Neural cell (in vitro differentiated cells): Measurements from ENCODE around the gene WDR11. TPM values are rescaled to one million over a fixed set of nuclear protein-coding genes. Genes with fewer than 3 reads are reported as not detected.

Source experiments
- H2AFZ ChIP-seq: fragments of 200-600, 300-800 bp; sonication (generic), shearing (Covaris generic); 2 replicates; pipeline ENCODE4 v1.6.0; 2014; ENCODE audit warnings: low read depth, mild to moderate bottlenecking, antibody characterized with exemption, low read length, moderate library complexity
- H3F3A ChIP-seq: fragments of 200-600 bp; shearing (Covaris generic); 2 replicates; pipeline ENCODE4 v1.6.1; 2016; ENCODE audit warnings: mild to moderate bottlenecking, moderate library complexity, mixed read lengths, antibody characterized with exemption, low read length; ENCODE audit not compliant: insufficient read depth, poor library complexity, severe bottlenecking
- H3K27ac ChIP-seq: fragments of 200-600, 300-800 bp; sonication (generic), shearing (Covaris generic); 2 replicates; pipeline ENCODE4 v1.5.1; 2014; ENCODE audit warnings: mild to moderate bottlenecking, low read length, moderate library complexity
- H3K27me3 ChIP-seq: fragments of 300-800, 200-600 bp; sonication (generic), shearing (Covaris generic); 2 replicates; pipeline ENCODE4 v1.6.0; 2014; ENCODE audit warnings: mild to moderate bottlenecking, low read depth, low read length, moderate library complexity; ENCODE audit not compliant: insufficient read depth
- H3K36me3 ChIP-seq: fragments of 300-800, 200-600 bp; sonication (generic), shearing (Covaris generic); 2 replicates; pipeline ENCODE4 v1.5.1; 2014; ENCODE audit warnings: mild to moderate bottlenecking, antibody characterized with exemption, low read length, moderate library complexity; ENCODE audit not compliant: insufficient read depth
- H3K4me2 ChIP-seq: fragments of 300-800, 200-600 bp; sonication (generic), shearing (Covaris generic); 2 replicates; pipeline ENCODE4 v1.6.0; 2014; ENCODE audit warnings: mild to moderate bottlenecking, low read length
- H3K4me3 ChIP-seq: fragments of 300-800, 200-600 bp; sonication (generic), shearing (Covaris generic); 2 replicates; pipeline ENCODE4 v1.5.1; 2014; ENCODE audit warnings: mild to moderate bottlenecking, low read length, moderate library complexity
- H3K79me2 ChIP-seq: fragments of 200-600 bp; shearing (Covaris generic); replicated peaks from 2 replicates; pipeline ENCODE4 v1.6.0; 2014; ENCODE audit warnings: mild to moderate bottlenecking, low read length, moderate library complexity; ENCODE audit not compliant: insufficient read depth
- H3K9ac ChIP-seq: fragments of 300-800, 200-600 bp; sonication (generic), shearing (Covaris generic); 2 replicates; pipeline ENCODE4 v1.6.1; 2016; ENCODE audit warnings: mild to moderate bottlenecking, low read length, mixed read lengths
- H3K9me2 ChIP-seq: fragments of 200-600 bp; shearing (Covaris generic); 2 replicates; pipeline ENCODE4 v1.6.1; 2016; ENCODE audit warnings: mild to moderate bottlenecking, low read length, mixed read lengths; ENCODE audit not compliant: insufficient read depth
- H3K9me3 ChIP-seq: fragments of 200-600, 300-800 bp; sonication (generic), shearing (Covaris generic); 2 replicates; pipeline ENCODE4 v1.6.1; 2016; ENCODE audit warnings: mild to moderate bottlenecking, mixed run types, low read length, moderate library complexity, mixed read lengths
- H4K20me1 ChIP-seq: fragments of 200-600 bp; shearing (Covaris generic); 2 replicates; pipeline ENCODE4 v1.6.1; 2016; ENCODE audit warnings: mild to moderate bottlenecking, mixed run types; ENCODE audit not compliant: insufficient read depth
- EP300 ChIP-seq: fragments of 450-650 bp; conservative IDR thresholded peaks from 2 replicates; pipeline ENCODE4 v1.6.1; 2014; ENCODE audit warnings: antibody characterized with exemption, mild to moderate bottlenecking, moderate library complexity; ENCODE audit not compliant: poor library complexity, severe bottlenecking
- EZH2 ChIP-seq: fragments of 200-600, 300-800 bp; shearing (Covaris generic), sonication (generic); IDR thresholded peaks from 2 replicates; pipeline ENCODE4 v1.6.1; 2014; ENCODE audit warnings: antibody characterized with exemption, low read length, borderline replicate concordance, mild to moderate bottlenecking; ENCODE audit not compliant: insufficient read depth, poor library complexity, severe bottlenecking
- MXI1 ChIP-seq: fragments of 450-650 bp; conservative IDR thresholded peaks from 2 replicates; pipeline ENCODE4 v1.6.1; 2014; ENCODE audit warnings: antibody characterized with exemption, mild to moderate bottlenecking; ENCODE audit not compliant: poor library complexity, severe bottlenecking
- POLR2AphosphoS5 ChIP-seq: IDR thresholded peaks from 2 replicates; pipeline ENCODE4 v1.6.1; 2012
- RAD21 ChIP-seq: fragments of 450-650 bp; conservative IDR thresholded peaks from 2 replicates; pipeline ENCODE4 v1.6.1; 2014; ENCODE audit warnings: antibody characterized with exemption, mild to moderate bottlenecking, moderate library complexity
- SMC3 ChIP-seq: fragments of 450-650 bp; conservative IDR thresholded peaks from 2 replicates; pipeline ENCODE4 v1.6.1; 2014; ENCODE audit warnings: antibody characterized with exemption, mild to moderate bottlenecking, moderate library complexity; ENCODE audit not compliant: poor library complexity
- TAF1 ChIP-seq: IDR thresholded peaks from 2 replicates; pipeline ENCODE4 v1.6.1; 2012; ENCODE audit warnings: low read depth
- polyA plus RNA-seq: library from polyadenylated mRNA; depleted of rRNA; stranded (reverse); fragments of >200 nt; gene quantifications from 2 replicates; pipeline ENCODE4 v1.2.3, GENCODE V29; 2014
- TF ChIP-seq, protein P1 (sequence below): IDR thresholded peaks from 2 replicates; pipeline ENCODE4 v1.6.1; 2012; ENCODE audit warnings: borderline replicate concordance
- TF ChIP-seq, protein P2 (sequence below): fragments of 450-650 bp; IDR thresholded peaks from 2 replicates; pipeline ENCODE4 v1.5.1; 2014; ENCODE audit warnings: antibody characterized with exemption, mild to moderate bottlenecking, moderate library complexity; ENCODE audit not compliant: poor library complexity, severe bottlenecking

WDR11 gene
- polyA plus RNA-seq, 1 donor from 2014 or later = 160 TPM

DNA sequence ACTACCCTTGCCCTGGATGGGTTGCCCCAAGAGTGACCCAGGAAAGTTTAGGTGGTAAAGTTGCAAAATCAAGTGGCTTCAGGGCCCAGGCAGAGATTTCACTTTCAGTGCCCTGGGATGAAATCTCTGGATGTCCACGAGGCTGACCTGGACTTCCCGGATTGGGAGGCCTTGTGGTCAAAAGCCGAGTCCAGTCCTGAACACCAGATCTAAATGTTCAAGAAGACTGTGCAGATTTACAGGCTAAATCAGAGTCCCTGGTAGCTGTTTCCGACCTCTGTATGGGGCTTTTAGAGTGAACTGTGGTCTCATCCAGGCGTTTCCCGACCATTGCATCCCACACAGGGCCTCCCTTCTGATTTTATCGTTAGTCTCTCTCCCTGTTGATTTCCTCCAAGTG, 95.3 kb downstream of the WDR11 start:
- no peak overlapping the region for H3K27ac ChIP-seq
- peaks cover 26% of the 10 kb centered on the region for H3K27me3 ChIP-seq
- H3F3A ChIP-seq = no peaks in the 10 kb centered on the region
- no peak overlapping the region for H3K4me2 ChIP-seq
- no peaks in the 10 kb centered on the region for H3K9me2 ChIP-seq
- H3K9ac ChIP-seq = no peak overlapping the region
- H4K20me1 ChIP-seq = no peaks in the 10 kb centered on the region
- no peaks in the 10 kb centered on the region for H3K9me3 ChIP-seq
- no peaks in the 10 kb centered on the region for H3K36me3 ChIP-seq
- TF ChIP-seq, protein P1, sequence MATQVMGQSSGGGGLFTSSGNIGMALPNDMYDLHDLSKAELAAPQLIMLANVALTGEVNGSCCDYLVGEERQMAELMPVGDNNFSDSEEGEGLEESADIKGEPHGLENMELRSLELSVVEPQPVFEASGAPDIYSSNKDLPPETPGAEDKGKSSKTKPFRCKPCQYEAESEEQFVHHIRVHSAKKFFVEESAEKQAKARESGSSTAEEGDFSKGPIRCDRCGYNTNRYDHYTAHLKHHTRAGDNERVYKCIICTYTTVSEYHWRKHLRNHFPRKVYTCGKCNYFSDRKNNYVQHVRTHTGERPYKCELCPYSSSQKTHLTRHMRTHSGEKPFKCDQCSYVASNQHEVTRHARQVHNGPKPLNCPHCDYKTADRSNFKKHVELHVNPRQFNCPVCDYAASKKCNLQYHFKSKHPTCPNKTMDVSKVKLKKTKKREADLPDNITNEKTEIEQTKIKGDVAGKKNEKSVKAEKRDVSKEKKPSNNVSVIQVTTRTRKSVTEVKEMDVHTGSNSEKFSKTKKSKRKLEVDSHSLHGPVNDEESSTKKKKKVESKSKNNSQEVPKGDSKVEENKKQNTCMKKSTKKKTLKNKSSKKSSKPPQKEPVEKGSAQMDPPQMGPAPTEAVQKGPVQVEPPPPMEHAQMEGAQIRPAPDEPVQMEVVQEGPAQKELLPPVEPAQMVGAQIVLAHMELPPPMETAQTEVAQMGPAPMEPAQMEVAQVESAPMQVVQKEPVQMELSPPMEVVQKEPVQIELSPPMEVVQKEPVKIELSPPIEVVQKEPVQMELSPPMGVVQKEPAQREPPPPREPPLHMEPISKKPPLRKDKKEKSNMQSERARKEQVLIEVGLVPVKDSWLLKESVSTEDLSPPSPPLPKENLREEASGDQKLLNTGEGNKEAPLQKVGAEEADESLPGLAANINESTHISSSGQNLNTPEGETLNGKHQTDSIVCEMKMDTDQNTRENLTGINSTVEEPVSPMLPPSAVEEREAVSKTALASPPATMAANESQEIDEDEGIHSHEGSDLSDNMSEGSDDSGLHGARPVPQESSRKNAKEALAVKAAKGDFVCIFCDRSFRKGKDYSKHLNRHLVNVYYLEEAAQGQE = no peak
- TF ChIP-seq EZH2 (no peak), MXI1 (no peak), SMC3 (no peak)
- TF ChIP-seq, protein P2, sequence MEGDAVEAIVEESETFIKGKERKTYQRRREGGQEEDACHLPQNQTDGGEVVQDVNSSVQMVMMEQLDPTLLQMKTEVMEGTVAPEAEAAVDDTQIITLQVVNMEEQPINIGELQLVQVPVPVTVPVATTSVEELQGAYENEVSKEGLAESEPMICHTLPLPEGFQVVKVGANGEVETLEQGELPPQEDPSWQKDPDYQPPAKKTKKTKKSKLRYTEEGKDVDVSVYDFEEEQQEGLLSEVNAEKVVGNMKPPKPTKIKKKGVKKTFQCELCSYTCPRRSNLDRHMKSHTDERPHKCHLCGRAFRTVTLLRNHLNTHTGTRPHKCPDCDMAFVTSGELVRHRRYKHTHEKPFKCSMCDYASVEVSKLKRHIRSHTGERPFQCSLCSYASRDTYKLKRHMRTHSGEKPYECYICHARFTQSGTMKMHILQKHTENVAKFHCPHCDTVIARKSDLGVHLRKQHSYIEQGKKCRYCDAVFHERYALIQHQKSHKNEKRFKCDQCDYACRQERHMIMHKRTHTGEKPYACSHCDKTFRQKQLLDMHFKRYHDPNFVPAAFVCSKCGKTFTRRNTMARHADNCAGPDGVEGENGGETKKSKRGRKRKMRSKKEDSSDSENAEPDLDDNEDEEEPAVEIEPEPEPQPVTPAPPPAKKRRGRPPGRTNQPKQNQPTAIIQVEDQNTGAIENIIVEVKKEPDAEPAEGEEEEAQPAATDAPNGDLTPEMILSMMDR = no peak
- no peaks in the 10 kb centered on the region for H3K79me2 ChIP-seq
- no peak overlapping the region for H2AFZ ChIP-seq
- H3K4me3 ChIP-seq = no peak overlapping the region

DNA sequence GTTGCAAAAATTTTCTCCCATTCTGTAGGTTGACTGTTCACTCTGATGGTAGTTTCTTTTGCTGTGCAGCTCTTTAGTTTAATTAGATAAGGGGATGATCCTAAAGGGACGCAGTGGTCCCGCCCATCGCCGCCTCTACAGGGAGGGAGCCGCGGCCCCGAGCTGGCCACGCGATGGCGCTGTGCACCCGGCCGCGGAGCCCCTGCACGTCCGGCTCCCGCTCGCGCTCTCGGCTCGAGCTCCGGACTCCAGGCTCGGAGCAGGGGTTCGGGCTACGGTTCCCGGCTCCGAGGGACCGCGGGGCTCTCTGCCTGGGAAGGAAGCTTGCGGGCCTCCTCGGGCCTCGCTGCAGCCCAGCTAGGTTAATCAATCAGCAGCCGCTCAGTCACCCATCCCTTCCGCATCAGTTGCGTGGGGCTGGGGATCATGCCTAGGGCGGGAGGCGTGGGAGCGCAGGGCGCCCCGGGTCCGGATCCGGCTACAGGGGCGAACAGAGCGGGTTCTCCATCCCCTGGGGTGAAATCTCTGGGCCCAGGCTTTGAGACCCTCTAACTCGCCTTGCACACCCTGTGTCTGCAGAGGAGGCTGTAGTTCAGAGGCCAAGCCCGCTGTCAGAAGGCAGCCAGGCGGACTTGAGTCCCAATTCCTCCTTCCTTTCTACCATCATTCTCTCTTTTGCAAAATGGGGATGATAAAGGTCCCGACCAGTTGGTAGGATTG, 97.9 kb downstream of the WDR11 start:
- TF ChIP-seq, protein P1 = no peak
- TF ChIP-seq SMC3 = peak; percentile 98
- no peak for TF ChIP-seq TAF1
- TF ChIP-seq EZH2 = no peak
- peak; percentile 52 for TF ChIP-seq MXI1
- peak; percentile 98 for TF ChIP-seq RAD21
- TF ChIP-seq POLR2AphosphoS5 = no peak
- TF ChIP-seq, protein P2 = peak; percentile 96
- TF ChIP-seq EP300 = no peak
- Histone ChIP-seq H2AFZ (peak overlapping the region; percentile 36), H3K9ac (peak overlapping the region; percentile 56), H3K4me3 (peak overlapping the region; percentile 67), H3K27me3 (peaks cover 32% of the 10 kb centered on the region), H3K9me3 (peaks cover 4% of the 10 kb centered on the region), H4K20me1 (no peaks in the 10 kb centered on the region), H3K9me2 (no peaks in the 10 kb centered on the region), H3K79me2 (no peaks in the 10 kb centered on the region), H3K27ac (no peak overlapping the region), H3K36me3 (no peaks in the 10 kb centered on the region), H3K4me2 (peak overlapping the region; percentile 44), H3F3A (no peaks in the 10 kb centered on the region)
